Upper lobe of right lung (tissue), 1 donor: ENCODE data around the gene EVI2A. TPM values are rescaled to one million over a fixed set of nuclear protein-coding genes. Genes with fewer than 3 reads are reported as not detected.
"Not testable (repeated sequence)": the region's sequence is repeated elsewhere in the genome, so short reads cannot be mapped to it uniquely, and the experiment has no call there.

ENCODE experiments used
- ATAC-seq: fragments of 200-7000 bp; cut with Tn5 transposase; one replicate; pipeline ENCODE4 v1.9.1; 2020; ENCODE audit warnings: mild to moderate bottlenecking, moderate library complexity
- DNase-seq: peaks from one replicate; pipeline ENCODE4 v3.0.0-alpha.2; 2020
- H3K27ac ChIP-seq: fragments of 200-600 bp; one replicate; pipeline ENCODE4 v1.8.0; 2022
- H3K27me3 ChIP-seq: fragments of 200-600 bp; one replicate; pipeline ENCODE4 v1.8.0; 2022; ENCODE audit warnings: mild to moderate bottlenecking
- H3K36me3 ChIP-seq: fragments of 200-600 bp; one replicate; pipeline ENCODE4 v1.8.0; 2022
- H3K4me1 ChIP-seq: fragments of 200-600 bp; one replicate; pipeline ENCODE4 v1.8.0; 2022
- H3K4me3 ChIP-seq: fragments of 200-600 bp; one replicate; pipeline ENCODE4 v1.8.0; 2022; ENCODE audit warnings: mild to moderate bottlenecking
- H3K9me3 ChIP-seq: fragments of 200-600 bp; one replicate; pipeline ENCODE4 v1.8.0; 2022
- CTCF ChIP-seq: fragments of 200-600 bp; IDR thresholded peaks from one replicate; pipeline ENCODE4 v1.8.0; 2022; ENCODE audit warnings: antibody characterized with exemption
- intact Hi-C: fragments of 100-400 bp; cut with DNase I; formaldehyde crosslinking; loops from one replicate; pipeline ENCODE4 v1.11.0; 2022
- total RNA-seq: library from RNA; stranded (reverse); fragmentation: NEBNext Ultra II Directional; extraction: Animal tissue kit (Norgen Biotek cat#: 25700); gene quantifications from one replicate; pipeline ENCODE4 v1.2.1, GENCODE V29; 2021
- donor health status: DM: no; HTN: yes; CAD: no; lungs with severe emphysema.

EVI2A gene
- total RNA-seq, 1 donor from 2014 or later = 38.2 TPM

GRCh38 chr17:31293581-31293980 lies 27.8 kb downstream of the EVI2A start:
- no peak for TF ChIP-seq CTCF
- H3K27ac ChIP-seq = no peak overlapping the region
- intact Hi-C loops = no loop called here

GRCh38 chr17:31291820-31292219 lies 29.6 kb downstream of the EVI2A start:
- intact Hi-C loops = no loop called here
- Histone ChIP-seq H3K4me3 (no peak overlapping the region), H3K9me3 (no peaks in the 10 kb centered on the region), H3K27me3 (no peaks in the 10 kb centered on the region), H3K27ac (no peak overlapping the region), H3K36me3 (no peaks in the 10 kb centered on the region), H3K4me1 (no peaks in the 10 kb centered on the region)
- ATAC-seq (no peak), DNase-seq (no peak)
- no peak for TF ChIP-seq CTCF

More at GRCh38 chr17:31293581-31293980, 27.8 kb downstream of the EVI2A start:
- ATAC-seq = no peak
- no peaks in the 10 kb centered on the region for H3K4me1 ChIP-seq
- no peak for DNase-seq
- no peak overlapping the region for H3K4me3 ChIP-seq
- H3K36me3 ChIP-seq = no peaks in the 10 kb centered on the region
- no peaks in the 10 kb centered on the region for H3K9me3 ChIP-seq
- H3K27me3 ChIP-seq = no peaks in the 10 kb centered on the region

GRCh38 chr17:31289790-31290189 lies 31.6 kb downstream of the EVI2A start:
- no peaks in the 10 kb centered on the region for H3K36me3 ChIP-seq
- H3K27ac ChIP-seq = no peak overlapping the region
- no peaks in the 10 kb centered on the region for H3K4me1 ChIP-seq
- intact Hi-C loops = no loop called here
- H3K9me3 ChIP-seq = no peaks in the 10 kb centered on the region
- no peaks in the 10 kb centered on the region for H3K27me3 ChIP-seq
- TF ChIP-seq CTCF = no peak
- ATAC-seq = no peak
- H3K4me3 ChIP-seq = no peak overlapping the region
- no peak for DNase-seq

- H3K9me3 ChIP-seq, H3K27me3 ChIP-seq, H3K4me1 ChIP-seq, intact Hi-C loops, H3K36me3 ChIP-seq, DNase-seq, ATAC-seq, H3K4me3 ChIP-seq, H3K27ac ChIP-seq: not testable (repeated sequence)
Measured at GRCh38 chr17:31287932-31288331, 33.5 kb downstream of the EVI2A start.

GRCh38 chr17:31286587-31286986 lies 34.8 kb downstream of the EVI2A start:
- no peak overlapping the region for H3K27ac ChIP-seq
- no peak for DNase-seq
- H3K4me1 ChIP-seq = no peaks in the 10 kb centered on the region
- ATAC-seq = no peak
- no peaks in the 10 kb centered on the region for H3K9me3 ChIP-seq
- no peak for TF ChIP-seq CTCF
- no peaks in the 10 kb centered on the region for H3K36me3 ChIP-seq
- H3K27me3 ChIP-seq = no peaks in the 10 kb centered on the region
- intact Hi-C loops = no loop called here
- H3K4me3 ChIP-seq = no peak overlapping the region

- no peak for DNase-seq
Measured at GRCh38 chr17:31283841-31284240, 37.6 kb downstream of the EVI2A start.

More at GRCh38 chr17:31283841-31284240, 37.6 kb downstream of the EVI2A start:
- H3K36me3 ChIP-seq = peaks cover 7% of the 10 kb centered on the region
- H3K9me3 ChIP-seq = no peaks in the 10 kb centered on the region
- H3K4me1 ChIP-seq = no peaks in the 10 kb centered on the region
- no peak overlapping the region for H3K4me3 ChIP-seq
- intact Hi-C loops = no loop called here
- no peaks in the 10 kb centered on the region for H3K27me3 ChIP-seq
- H3K27ac ChIP-seq = no peak overlapping the region
- TF ChIP-seq CTCF = no peak
- ATAC-seq = no peak
